WTC11 (cell line): ENCODE results near the gene SBF2. TPM values are rescaled to one million over a fixed set of nuclear protein-coding genes. Genes with fewer than 3 reads are reported as not detected.

Experiments
- ATAC-seq: fragments of 200-7000 bp; cut with Tn5 transposase; 2 replicates; pipeline ENCODE4 v1.10.0; 2021; ENCODE audit warnings: mild to moderate bottlenecking, moderate library complexity
- CTCF ChIA-PET: fragments of 300-600 bp; sonication (Branson Sonifier 250); formaldehyde crosslinking; loops from one replicate; lab custom pipeline; 2021; ENCODE audit warnings: antibody characterized with exemption; lab: Charles Lee
- POLR2A ChIA-PET: fragments of 350-600 bp; sonication (Branson Sonifier 250); formaldehyde crosslinking; loops from one replicate; lab custom pipeline; 2021; ENCODE audit warnings: antibody characterized with exemption; lab: Charles Lee
- DNase-seq: peaks from one replicate; pipeline ENCODE4 v3.0.0; 2021; ENCODE audit warnings: low spot score
- H3K27ac Mint-ChIP-seq: 2 replicates; pipeline ENCODE4 v1.8.0; 2021; ENCODE audit warnings: mixed read lengths
- H3K27me3 Mint-ChIP-seq: 2 replicates; pipeline ENCODE4 v1.8.0; 2021; ENCODE audit warnings: low read depth, mild to moderate bottlenecking, moderate library complexity, mixed read lengths
- H3K36me3 Mint-ChIP-seq: 2 replicates; pipeline ENCODE4 v1.8.0; 2021; ENCODE audit warnings: mixed read lengths
- H3K4me1 Mint-ChIP-seq: 2 replicates; pipeline ENCODE4 v1.8.0; 2022; ENCODE audit warnings: mixed read lengths
- H3K4me3 Mint-ChIP-seq: 2 replicates; pipeline ENCODE4 v1.8.0; 2021; ENCODE audit warnings: mild to moderate bottlenecking, moderate library complexity, mixed read lengths
- H3K9me3 Mint-ChIP-seq: 2 replicates; pipeline ENCODE4 v1.8.0; 2021; ENCODE audit warnings: mixed read lengths
- AFF4 ChIP-seq: sonication (generic); formaldehyde crosslinking; IDR thresholded peaks from 2 replicates; pipeline ENCODE4 v1.8.1; 2023; ENCODE audit warnings: mild to moderate bottlenecking, missing genetic modification reagents, borderline replicate concordance
- ATF2 ChIP-seq: sonication (generic); formaldehyde crosslinking; IDR thresholded peaks from 2 replicates; pipeline ENCODE4 v1.8.1; 2022; ENCODE audit warnings: low read depth, missing genetic modification reagents, borderline replicate concordance
- CREB1 ChIP-seq: sonication (generic); formaldehyde crosslinking; IDR thresholded peaks from 2 replicates; pipeline ENCODE4 v1.8.0; 2023; ENCODE audit warnings: mild to moderate bottlenecking, missing genetic modification reagents
- ERG ChIP-seq: fragments of 250-450 bp; sonication (Bioruptor Pico); IDR thresholded peaks from 2 replicates; pipeline ENCODE4 v1.8.0; 2021; ENCODE audit warnings: mild to moderate bottlenecking
- ESRRA ChIP-seq: sonication (generic); formaldehyde crosslinking; IDR thresholded peaks from 2 replicates; pipeline ENCODE4 v1.8.1; 2022; ENCODE audit warnings: mild to moderate bottlenecking, missing genetic modification reagents, borderline replicate concordance
- FOXK1 ChIP-seq: sonication (generic); formaldehyde crosslinking; IDR thresholded peaks from 2 replicates; pipeline ENCODE4 v1.8.0; 2022; ENCODE audit warnings: mild to moderate bottlenecking, moderate library complexity, missing genetic modification reagents
- FOXP4 ChIP-seq: sonication (generic); formaldehyde crosslinking; IDR thresholded peaks from 2 replicates; pipeline ENCODE4 v1.8.0; 2022; ENCODE audit warnings: mild to moderate bottlenecking, missing genetic modification reagents
- GRHL2 ChIP-seq: fragments of 250-450 bp; sonication (Bioruptor Pico); IDR thresholded peaks from 2 replicates; pipeline ENCODE4 v1.8.0; 2022; ENCODE audit warnings: mild to moderate bottlenecking, moderate library complexity; ENCODE audit not compliant: insufficient replicate concordance, severe bottlenecking
- IRF1 ChIP-seq: sonication (generic); formaldehyde crosslinking; IDR thresholded peaks from 2 replicates; pipeline ENCODE4 v1.8.0; 2023; ENCODE audit warnings: missing genetic modification reagents
- NR1H2 ChIP-seq: sonication (generic); formaldehyde crosslinking; IDR thresholded peaks from 2 replicates; pipeline ENCODE4 v1.9.0; 2021; ENCODE audit warnings: mild to moderate bottlenecking, moderate library complexity, missing genetic modification reagents
- NR2C2 ChIP-seq: sonication (generic); formaldehyde crosslinking; IDR thresholded peaks from 2 replicates; pipeline ENCODE4 v1.8.0; 2022; ENCODE audit warnings: mild to moderate bottlenecking, missing genetic modification reagents
- PRDM15 ChIP-seq: sonication (generic); formaldehyde crosslinking; IDR thresholded peaks from 2 replicates; pipeline ENCODE4 v1.8.0; 2022; ENCODE audit warnings: missing genetic modification reagents
- TCF7 ChIP-seq: sonication (generic); formaldehyde crosslinking; IDR thresholded peaks from 2 replicates; pipeline ENCODE4 v1.8.0; 2022; ENCODE audit warnings: mild to moderate bottlenecking, low read depth, missing genetic modification reagents, moderate library complexity
- TP53 ChIP-seq: sonication (generic); formaldehyde crosslinking; IDR thresholded peaks from 2 replicates; pipeline ENCODE4 v1.8.1; 2023; ENCODE audit warnings: mild to moderate bottlenecking, missing genetic modification reagents
- ZNF219 ChIP-seq: sonication (generic); formaldehyde crosslinking; IDR thresholded peaks from 2 replicates; pipeline ENCODE4 v1.8.0; 2023; ENCODE audit warnings: missing genetic modification reagents, mild to moderate bottlenecking, borderline replicate concordance
- ZNF423 ChIP-seq: fragments of 250-450 bp; sonication (Bioruptor Pico); IDR thresholded peaks from 2 replicates; pipeline ENCODE4 v2.1.2; 2022; ENCODE audit warnings: mild to moderate bottlenecking, moderate library complexity
- total RNA-seq: library from RNA; stranded (reverse); gene quantifications from 3 replicates; pipeline ENCODE4 v1.2.3, GENCODE V29; 2021

The SBF2 gene
- total RNA-seq, 1 experiment from 2014 or later = 47.6 TPM

- TF ChIP-seq AFF4 (CRISPR knock-in tag) = no peak
These were observed 388.5 kb downstream of the SBF2 start (continued) for GRCh38 chr11:9905501-9905951.

GRCh38 chr11:9903579-9903978 is 390.4 kb downstream of the SBF2 start:
- Mint-ChIP-seq H3K9me3 (no peaks in the 10 kb centered on the region), H3K4me1 (peaks cover 68% of the 10 kb centered on the region), H3K27ac (peak overlapping the region; percentile 86), H3K4me3 (no peak overlapping the region), H3K36me3 (0 out of 2 replicates have a peak, but pooled peaks cover 3% of the 10 kb centered on the region), H3K27me3 (no peaks in the 10 kb centered on the region)
- TF ChIP-seq NR2C2 (CRISPR knock-in tag) (no peak), AFF4 (CRISPR knock-in tag) (no peak), ZNF219 (CRISPR knock-in tag) (no peak), PRDM15 (CRISPR knock-in tag) (no peak), FOXP4 (CRISPR knock-in tag) (no peak)
- DNase-seq = no peak
- ChIA-PET POLR2A (no interaction called here), CTCF (no interaction called here)
- ATAC-seq = no peak

- CTCF ChIA-PET = no interaction called here
- POLR2A ChIA-PET = no interaction called here
- Mint-ChIP-seq H3K9me3 (no peaks in the 10 kb centered on the region), H3K36me3 (no peaks in the 10 kb centered on the region), H3K27ac (peak overlapping the region; percentile 82), H3K27me3 (no peaks in the 10 kb centered on the region), H3K4me1 (peaks cover 58% of the 10 kb centered on the region), H3K4me3 (no peak overlapping the region)
- ATAC-seq (no peak), DNase-seq (no peak)
- no peak for TF ChIP-seq ESRRA (CRISPR knock-in tag)
- no peak for TF ChIP-seq FOXK1
- no peak for TF ChIP-seq CREB1 (CRISPR knock-in tag)
- no peak for TF ChIP-seq TP53 (CRISPR knock-in tag)
- no peak for TF ChIP-seq ATF2 (CRISPR knock-in tag)
- no peak for TF ChIP-seq GRHL2
- no peak for TF ChIP-seq ERG
- no peak for TF ChIP-seq ZNF423 (CRISPR knock-in tag)
- TF ChIP-seq IRF1 (CRISPR knock-in tag) = no peak
- TF ChIP-seq NR1H2 = no peak
- TF ChIP-seq TCF7 (CRISPR knock-in tag) = no peak
These were observed 392.1 kb downstream of the SBF2 start for GRCh38 chr11:9901943-9902342.
